GM21367 (cell line): ENCODE data around the gene NCKAP5.

Source experiments
- ATAC-seq: cut with Tn5 transposase; IDR thresholded peaks from one replicate; pipeline ENCODE4 v1.9.1; 2021; ENCODE audit not compliant: unreplicated experiment

The NCKAP5 gene

DNA sequence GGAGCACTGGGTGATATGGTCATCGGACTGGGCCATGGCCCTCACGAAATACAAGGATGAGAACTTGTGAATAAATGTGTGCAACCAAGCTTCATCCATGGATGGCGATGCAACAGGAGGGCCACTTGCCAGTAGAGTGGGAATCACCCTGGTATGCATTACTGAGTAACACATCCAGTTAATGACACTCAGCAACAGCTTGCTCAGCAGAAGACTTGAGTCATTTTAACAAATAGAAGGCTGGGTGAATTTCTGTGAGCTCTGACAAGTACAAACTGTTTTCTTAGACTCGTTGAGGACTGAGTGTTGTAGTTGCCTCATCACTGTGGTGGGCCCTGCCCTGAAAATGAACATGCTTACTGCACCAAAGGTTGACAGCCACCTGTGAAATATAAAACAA, 221.6 kb downstream of the NCKAP5 start:
- ATAC-seq: no peak

DNA sequence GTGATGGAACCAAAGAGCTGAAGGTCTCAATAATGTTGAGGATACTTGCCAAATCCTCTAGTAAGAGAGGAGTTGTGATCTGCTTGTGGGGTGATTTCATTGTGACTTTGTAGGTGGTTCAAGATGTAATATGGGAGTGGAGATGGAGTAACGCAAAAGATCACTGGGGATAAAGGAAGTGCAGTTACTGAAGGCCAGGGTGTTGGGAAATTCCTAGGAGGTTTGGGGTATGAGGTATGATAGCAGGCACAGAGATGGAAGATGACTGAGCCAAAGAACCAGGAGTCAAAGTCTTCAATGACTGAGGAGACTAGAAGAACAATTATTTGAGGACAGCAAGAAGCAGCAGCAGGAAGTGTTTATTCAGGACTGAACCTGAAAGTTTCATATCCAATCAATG, 222.6 kb downstream of the NCKAP5 start:
- ATAC-seq: no peak

DNA sequence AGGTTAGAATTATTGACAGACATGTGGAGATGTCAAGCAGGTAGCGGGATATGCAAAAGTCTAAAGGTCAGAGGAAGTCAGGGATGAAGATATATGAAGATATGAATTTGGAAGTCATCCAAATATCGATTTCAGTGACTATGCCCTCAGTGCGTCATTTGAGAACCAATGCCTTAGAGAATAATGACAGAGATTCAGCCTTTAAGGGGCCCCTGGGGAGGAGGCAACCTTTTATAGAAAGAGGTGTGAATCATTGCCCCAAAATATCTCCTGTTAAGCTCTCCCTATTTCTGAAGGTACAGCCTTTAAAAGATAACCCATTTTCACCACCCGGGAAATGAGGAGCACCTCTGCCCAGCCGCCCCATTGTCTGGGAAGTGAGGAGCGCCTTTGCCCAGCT, 223.4 kb downstream of the NCKAP5 start:
- ATAC-seq: no peak

DNA sequence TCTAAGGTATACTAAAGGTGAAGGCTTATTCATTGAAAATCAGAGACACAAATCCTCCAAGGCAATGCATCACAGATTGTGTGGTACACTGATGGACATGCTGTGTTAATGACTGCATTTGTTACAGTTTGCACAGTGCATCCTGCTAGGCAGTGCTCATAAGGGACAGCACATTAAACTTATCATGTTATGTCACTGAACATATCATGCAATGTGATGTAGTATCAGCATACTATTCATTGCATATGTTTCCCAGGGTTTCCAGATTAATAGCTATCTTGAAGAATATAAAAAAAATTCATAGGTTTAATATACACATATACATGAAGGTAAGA, 225.3 kb downstream of the NCKAP5 start:
- no peak for ATAC-seq

DNA sequence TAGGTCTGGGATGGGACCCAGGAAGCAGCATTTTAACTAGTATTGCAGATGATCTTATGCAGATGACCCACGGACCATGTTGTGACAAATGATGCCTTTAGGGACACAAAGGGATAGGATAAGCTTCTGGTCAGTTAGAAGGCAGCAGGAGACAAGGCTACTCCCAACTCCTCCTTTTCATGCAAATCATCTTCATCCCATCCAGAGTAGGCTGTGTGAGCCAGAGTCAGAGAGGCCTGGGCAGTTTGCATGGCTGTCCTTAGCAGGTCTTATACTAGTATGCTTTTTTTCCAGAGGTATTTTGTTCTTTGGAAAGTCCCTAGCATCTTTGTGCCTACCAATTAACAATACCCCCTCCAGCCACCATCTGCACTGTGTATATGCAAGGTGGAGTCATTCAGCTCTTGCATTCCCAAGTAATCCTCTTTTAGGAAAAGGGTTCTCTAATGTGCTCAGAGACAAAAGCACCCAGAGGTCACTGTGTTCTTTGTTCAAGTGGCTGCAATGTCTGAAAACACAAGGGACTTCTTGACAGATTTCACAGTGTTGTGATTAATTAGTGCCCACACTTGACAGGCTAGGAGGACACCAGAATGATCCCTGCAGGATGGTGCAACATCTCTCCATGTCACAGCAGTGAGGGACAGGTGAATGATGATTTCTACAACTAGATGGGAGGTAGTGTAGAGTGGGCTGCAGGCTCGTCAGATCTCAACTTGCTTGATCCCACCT, 225.8 kb downstream of the NCKAP5 start:
- no peak for ATAC-seq

DNA sequence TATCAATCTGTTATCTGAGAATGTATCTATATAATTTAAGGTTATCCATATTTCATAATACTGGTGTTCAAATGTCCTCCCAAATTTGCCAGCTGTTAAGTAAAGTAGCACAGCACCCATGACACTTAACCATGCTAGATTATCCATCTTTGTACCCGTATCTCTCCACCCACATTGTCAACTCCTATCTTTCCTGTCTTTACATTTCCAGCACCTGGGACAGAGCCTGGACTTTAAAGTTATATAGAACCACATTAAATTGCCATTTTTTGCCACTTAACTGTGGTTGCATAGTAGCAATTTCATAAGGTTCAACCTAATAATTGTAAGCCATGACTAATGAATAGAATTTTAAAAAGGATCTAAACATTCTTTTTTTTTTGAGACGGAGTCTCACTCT, 226.7 kb downstream of the NCKAP5 start:
- ATAC-seq: no peak

DNA sequence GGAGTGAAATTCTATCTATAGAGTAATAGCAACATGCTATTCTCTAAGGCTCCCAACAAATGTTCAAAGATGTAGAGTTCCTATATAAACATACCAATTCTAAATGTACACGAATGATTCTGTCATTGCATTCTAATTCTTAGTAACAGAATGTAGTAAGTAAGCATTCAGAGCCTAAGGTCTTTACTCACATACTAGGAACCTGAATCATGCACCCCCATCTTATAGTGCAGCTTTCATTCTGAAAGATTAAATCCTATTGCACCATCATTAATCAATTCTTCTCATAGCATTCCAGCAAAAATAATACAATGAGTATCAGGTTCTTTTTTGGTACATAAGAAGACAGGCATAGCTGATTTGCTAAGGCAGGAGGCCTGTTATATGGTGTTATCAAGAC, 230.0 kb downstream of the NCKAP5 start:
- no peak for ATAC-seq

DNA sequence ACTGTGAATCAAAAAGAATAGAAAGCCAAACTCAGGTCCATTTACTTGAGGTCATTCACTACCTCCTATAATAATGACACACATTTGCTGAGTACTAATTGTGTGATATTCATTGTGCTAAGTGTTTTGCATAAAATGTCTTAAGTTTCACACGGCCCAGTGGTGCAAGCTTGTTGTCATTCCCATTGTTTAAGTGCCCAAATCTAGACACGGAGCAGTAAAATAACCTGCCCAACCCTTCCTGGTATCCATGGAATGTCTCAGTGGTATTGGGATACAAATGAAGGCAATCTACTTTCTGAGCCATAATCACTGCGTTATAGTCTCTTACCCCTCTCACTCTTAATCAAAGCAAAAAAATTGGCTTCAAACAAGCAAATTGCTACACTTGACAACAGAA, 233.3 kb downstream of the NCKAP5 start:
- no peak for ATAC-seq

DNA sequence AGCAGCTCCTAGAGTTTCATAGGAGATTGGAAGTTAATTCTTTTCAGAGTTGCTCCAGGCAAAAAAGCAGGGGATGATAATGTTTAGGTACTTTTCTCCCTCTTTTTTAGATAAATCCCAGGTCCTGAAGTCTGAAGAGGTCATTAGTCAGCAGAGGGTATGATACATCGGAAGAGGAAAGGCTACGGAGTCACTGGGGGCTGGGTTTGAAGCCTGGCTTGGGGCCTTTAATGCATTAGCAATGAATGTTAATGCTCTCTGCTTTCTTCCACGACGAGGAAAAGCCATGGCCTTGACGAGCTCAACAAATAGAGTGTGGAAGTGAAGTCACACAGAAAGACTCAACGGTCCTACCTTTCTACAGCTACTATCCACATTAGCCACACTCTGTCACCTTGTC, 235.1 kb downstream of the NCKAP5 start:
- no peak for ATAC-seq

DNA sequence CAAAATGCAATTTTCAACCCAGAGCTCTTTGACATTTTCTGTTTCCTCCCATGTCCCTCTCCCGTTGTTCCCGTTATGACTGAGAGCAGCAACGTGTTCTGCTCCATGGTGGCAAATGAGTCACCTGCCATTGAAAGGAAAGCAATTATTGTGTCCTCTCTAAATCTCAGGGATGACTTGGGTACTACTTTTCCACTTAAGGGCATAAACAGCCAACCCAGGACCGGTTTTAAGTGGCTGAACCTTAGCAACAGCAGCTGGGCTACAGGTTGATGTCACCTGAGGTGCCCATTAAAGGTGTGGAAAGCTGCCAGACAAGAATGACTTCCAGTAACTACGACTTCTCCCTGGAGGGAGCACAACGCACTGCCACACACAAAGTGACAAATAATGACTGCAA, 236.8 kb downstream of the NCKAP5 start:
- no peak for ATAC-seq

DNA sequence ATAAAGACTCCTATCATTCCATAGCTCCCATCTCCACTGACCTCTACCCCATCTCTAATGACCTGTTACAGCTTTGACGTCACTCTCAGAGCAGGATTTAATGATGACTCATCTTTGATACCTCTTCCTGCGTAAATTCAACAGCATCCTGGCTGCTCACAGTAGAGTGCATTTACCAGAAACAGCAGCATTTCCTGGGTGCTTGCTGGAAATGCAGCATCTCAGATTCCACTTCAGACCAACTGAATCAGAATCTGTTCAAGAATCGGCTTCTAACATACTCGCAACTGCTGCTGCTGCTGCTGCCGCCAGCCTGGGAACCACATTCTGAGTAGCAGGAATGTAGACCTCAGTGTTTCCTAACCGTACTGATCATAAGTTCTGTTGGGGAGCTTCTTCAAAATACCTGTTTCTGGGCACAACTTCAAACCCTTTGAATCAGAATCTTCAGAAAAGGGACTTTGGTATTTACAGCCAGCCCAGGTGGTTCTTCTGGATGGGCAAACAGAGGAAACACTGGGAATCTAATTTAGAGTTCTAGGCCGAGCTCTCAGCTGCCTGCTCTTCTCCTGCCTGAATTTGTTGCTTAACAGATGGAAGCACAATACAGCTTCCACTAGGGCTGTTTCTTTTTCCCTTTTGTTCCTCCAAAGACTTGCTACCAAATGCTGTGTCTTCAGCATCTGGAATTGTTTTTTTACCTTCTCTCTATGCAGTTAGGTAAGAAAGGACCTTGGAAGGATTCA, 241.4 kb downstream of the NCKAP5 start:
- no peak for ATAC-seq

DNA sequence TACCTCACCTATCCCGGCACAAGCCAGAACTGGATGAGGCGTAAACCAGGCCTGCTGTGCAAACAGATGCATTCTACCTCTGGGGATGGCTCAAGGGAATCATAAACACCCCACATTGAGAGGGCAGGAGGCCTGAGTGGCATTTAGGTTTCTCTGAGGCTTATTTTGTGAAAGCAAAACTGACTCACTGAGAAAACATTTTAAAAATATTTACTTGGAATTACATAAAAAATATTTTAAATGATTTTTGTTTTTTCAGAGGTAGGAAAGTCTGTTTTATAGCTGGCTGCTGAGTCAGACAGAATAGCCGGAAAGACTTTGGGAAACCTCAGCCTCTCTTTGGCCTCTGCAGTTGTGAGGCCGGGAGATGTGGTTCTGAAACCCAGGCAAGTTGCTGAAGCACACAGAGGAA, 244.1 kb downstream of the NCKAP5 start:
- ATAC-seq: no peak

DNA sequence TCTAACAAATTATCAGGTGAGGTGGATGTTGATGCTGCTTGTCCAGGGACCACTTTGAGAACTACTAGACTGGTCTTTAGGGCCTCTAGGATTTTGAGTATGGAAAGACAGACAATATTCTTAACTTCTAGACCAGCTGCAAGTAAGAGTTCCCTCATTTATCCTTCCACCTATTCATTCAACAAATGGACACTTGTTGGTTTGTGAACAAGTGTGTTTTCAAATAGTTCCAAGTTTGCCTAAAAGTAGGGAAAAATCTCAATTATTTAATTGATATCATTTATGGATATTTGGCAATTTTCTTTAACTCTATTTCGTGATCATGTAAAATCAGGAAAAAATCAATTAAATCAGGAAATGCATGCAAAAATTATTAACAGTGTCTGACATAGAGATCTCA, 245.4 kb downstream of the NCKAP5 start:
- no peak for ATAC-seq

DNA sequence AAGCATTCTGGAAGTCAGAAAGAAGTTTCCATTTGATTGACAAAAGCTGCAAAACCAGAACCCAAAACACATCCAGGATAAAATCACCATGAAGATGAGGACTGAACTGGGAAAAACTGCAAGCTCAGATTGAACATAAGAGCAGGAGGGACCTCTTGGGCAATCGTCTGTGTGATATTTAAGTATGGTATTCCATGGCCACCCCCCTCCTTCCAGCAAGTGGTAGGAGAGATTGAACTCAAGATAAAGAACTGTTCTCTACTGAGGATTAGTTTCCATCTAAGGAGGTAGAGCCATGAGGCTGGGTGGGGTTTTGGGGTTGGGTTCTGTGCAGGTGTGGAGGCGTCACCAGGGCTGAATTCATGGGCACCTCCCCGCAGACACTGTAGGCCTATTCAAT, 251.1 kb downstream of the NCKAP5 start:
- no peak for ATAC-seq

DNA sequence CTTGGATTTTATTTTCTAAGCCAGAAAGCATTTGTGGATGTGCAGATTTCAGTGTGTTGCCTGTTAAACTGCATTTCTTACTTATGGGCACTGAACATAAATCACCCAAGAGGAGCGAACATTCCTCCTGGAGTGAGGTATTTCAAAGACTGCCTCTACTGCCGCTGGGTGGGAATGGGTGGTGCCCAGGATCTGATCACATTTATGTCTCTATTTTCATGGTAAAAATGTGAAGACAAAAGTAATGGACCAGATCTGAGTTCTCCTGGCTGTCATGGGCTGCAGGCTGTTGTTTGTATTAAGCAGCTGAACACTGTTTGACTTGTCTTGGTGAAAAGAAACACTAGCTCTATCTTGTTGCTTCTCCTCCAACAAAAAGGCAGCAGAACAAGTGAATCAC, 251.7 kb downstream of the NCKAP5 start:
- no peak for ATAC-seq

DNA sequence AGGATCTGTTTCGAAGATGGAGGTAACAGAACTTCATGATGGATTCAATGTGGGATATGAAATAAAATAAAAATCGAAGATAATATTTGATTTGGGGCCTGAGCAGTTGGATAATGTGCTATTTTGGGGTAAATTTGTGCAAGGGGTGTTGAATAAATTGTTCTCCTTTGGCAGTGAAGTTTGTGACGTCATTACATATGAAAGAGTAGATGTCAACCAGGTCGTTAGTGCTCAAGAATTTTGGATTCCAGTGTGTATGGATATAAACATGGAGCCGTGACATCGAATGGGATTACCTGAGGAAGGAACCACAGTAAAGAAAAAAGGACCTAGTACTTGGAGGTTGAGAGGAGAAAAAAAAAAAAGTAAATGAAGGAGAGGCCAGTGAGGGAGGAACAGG, 253.0 kb downstream of the NCKAP5 start:
- ATAC-seq: no peak

DNA sequence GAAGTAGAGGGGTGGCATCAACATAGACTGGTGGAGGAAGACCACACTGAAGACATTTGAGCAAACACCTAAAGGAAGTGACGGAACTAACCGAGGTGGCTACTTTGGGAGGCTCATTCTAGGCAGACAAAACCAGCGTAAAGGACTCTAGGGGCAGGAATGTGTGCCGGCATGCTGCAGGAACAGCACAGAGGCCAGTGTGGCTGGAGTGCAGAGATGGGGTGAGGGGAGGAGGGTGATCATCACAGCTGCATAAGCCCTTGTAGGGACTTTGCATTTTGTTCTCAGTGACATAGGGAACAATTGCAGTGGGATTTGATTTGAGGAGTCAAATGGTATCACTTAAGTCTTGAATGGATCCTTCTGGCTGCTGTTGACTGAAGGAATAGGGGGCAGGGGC, 253.5 kb downstream of the NCKAP5 start:
- ATAC-seq: no peak

DNA sequence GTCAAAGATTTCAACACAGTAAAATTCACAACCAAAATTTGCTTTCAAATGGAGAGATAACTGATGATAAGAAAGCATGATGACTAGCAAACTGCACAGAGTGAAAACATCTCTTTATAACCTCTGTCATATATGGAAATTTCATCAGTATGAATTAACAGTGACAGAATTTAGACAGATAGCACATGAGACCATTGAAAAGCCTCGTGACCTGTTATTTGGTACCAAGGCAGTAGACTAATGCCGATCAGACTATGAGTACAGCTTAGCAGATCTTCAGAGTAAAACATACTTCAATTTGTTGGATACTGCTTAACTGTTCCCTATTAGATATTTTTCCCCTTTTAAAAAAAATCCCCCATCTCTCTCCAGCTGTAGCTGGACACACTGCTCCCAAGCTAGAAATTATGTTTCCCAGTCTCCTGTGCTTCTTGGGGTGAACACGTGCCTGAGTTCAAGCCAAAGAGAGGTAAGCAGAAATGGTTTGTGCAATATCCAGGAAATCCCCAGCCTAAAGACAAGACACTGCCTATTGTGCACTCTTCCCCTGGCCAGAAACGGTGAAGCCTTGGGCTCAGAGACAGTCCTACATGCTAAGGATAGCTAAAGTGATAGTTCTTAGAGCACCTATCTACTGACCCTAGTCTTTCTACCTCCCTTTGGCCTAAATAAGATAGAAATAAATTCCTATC, 256.1 kb downstream of the NCKAP5 start:
- ATAC-seq: no peak

DNA sequence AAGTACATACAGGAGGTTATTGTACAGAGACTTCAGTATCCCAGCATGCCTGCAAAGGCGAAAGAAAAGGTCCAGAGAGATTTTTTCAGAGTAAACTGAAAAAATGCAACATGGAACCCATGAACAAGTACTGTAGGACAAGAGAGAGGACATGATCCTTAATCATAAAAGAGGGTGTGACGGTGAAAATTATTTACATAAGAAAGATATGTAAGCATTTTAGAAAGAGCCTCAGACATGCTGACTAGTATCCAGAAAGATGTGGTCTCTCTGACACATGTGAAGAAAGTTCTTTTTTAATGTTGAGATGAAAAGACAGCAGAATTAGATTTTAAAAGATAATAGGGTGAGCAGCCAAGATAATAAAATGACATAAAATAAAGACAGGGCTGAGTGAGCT, 262.0 kb downstream of the NCKAP5 start:
- no peak for ATAC-seq

DNA sequence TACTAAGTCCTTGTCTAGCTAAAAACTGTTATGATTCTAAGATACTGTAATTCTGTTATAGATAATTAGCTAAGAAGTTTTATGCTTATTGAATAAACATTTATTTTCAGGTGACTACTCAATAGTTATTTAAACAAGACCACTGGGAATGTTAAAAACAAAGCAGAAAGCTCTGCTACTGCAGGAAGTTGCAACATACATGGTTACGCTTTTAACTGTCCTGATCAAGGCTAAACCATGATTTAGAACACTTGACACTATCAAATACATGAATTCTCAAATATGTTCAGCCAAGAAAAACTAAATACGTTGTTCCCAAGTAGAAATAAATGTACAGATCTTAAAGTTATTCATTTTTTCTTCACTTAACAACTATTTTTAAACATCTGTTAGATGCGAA, 263.9 kb downstream of the NCKAP5 start:
- ATAC-seq: no peak

DNA sequence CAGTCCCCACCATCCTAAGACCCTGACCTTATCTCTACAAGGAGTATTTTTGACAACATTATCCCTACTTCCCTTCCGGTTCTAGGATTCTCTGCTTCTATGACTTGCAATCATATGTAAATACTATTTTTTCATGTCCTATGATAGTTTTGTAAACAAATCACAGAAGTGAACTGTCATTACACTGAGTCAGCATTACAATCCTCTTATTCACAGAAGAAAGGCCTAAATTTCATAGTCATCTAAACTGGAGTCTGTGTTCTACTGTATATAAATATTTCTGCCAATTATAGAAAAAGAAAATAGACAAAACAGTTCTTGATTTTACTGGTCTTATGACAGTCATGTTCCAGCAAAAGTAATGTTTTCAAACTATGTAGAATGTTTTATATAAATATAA, 265.1 kb downstream of the NCKAP5 start:
- no peak for ATAC-seq

DNA sequence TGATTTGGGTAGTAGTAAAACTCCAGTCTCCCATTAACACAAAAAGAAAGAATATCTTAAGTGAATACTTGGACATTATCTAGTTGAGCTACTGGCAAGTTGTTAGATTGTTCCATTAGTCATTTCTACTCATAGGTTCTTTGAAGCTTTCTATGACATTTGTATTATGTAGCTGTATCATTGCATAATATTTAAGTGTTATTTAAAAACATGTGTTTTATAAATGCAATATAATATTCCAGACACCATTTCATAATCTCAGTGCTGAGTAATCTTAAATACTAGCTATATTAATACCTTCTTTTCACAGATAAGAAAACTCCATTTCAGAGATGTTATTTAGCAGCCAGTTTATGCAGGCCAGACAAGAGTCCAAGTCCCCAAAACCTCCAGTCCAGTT, 271.9 kb downstream of the NCKAP5 start:
- no peak for ATAC-seq
